Panc1 (cell line): ENCODE results near the gene CXCL17. TPM values are rescaled to one million over a fixed set of nuclear protein-coding genes. Genes with fewer than 3 reads are reported as not detected.

ENCODE experiments used
- ATAC-seq: fragments of 200-7000 bp; cut with Tn5 transposase; 2 replicates; pipeline ENCODE4 v1.9.1; 2020; ENCODE audit warnings: mild to moderate bottlenecking, moderate library complexity
- BruUV-seq: library from RNA; stranded (reverse); fragments of 400-500 nt; replicated peaks from 2 replicates; lab custom pipeline; 2021; lab: Mats Ljungman, UMichigan
- CTCF ChIA-PET: fragments of 300-600 bp; sonication (Branson Sonifier 250); formaldehyde crosslinking; loops from one replicate; lab custom pipeline; 2022; ENCODE audit warnings: antibody characterized with exemption; lab: Charles Lee
- POLR2A ChIA-PET: fragments of 300-600 bp; sonication (Branson Sonifier 250); formaldehyde crosslinking; loops from one replicate; lab custom pipeline; 2022; ENCODE audit warnings: antibody characterized with exemption; lab: Charles Lee
- DNase-seq: peaks from one replicate; pipeline ENCODE4 v3.0.0-alpha.2; 2010; ENCODE audit warnings: low read depth, low spot score
- H3K27ac ChIP-seq: 2 replicates; pipeline ENCODE4 v1.5.1; 2011; ENCODE audit warnings: mild to moderate bottlenecking, low read length, inconsistent platforms
- H3K27me3 ChIP-seq: fragments of 200-500 bp; sonication (Bioruptor generic); 2 replicates; pipeline ENCODE4 v1.6.0; 2014; ENCODE audit warnings: low read length, inconsistent platforms; ENCODE audit not compliant: control insufficient read depth, insufficient read depth
- H3K36me3 ChIP-seq: fragments of 200-500 bp; sonication (Bioruptor generic); 2 replicates; pipeline ENCODE4 v1.5.1; 2014; ENCODE audit warnings: inconsistent platforms, mild to moderate bottlenecking, low read length, moderate library complexity; ENCODE audit not compliant: control insufficient read depth, insufficient read depth
- H3K4me1 ChIP-seq: 2 replicates; pipeline ENCODE4 v1.5.1; 2011; ENCODE audit warnings: inconsistent platforms, mild to moderate bottlenecking, low read length, moderate library complexity; ENCODE audit not compliant: control insufficient read depth, insufficient read depth
- H3K4me3 ChIP-seq, 2 experiments: 2 replicates each; pipeline ENCODE4 v1.5.1; 2011 to 2012; ENCODE audit warnings: low read depth in 2 of 2, low read length in 2 of 2, mild to moderate bottlenecking in 2 of 2, inconsistent platforms in 1 of 2, moderate library complexity in 1 of 2
- H3K9me3 ChIP-seq: fragments of 200-500 bp; sonication (Bioruptor generic); 2 replicates; pipeline ENCODE4 v1.5.1; 2014; ENCODE audit warnings: low read depth, mild to moderate bottlenecking, inconsistent platforms, low read length, moderate library complexity; ENCODE audit not compliant: control insufficient read depth, insufficient read depth
- CTCF ChIP-seq: fragments of 450-650 bp; IDR thresholded peaks from 2 replicates; pipeline ENCODE4 v1.5.1; 2017; ENCODE audit warnings: mild to moderate bottlenecking
- POLR2AphosphoS5 ChIP-seq: IDR thresholded peaks from 2 replicates; pipeline ENCODE4 v1.6.1; 2012; ENCODE audit warnings: mild to moderate bottlenecking, low read depth, low read length, moderate library complexity
- SIN3A ChIP-seq: IDR thresholded peaks from 2 replicates; pipeline ENCODE4 v1.6.1; 2012; ENCODE audit warnings: low read depth, mild to moderate bottlenecking, low read length, moderate library complexity, borderline replicate concordance; ENCODE audit not compliant: insufficient read depth
- TCF7L2 ChIP-seq: IDR thresholded peaks from 2 replicates; pipeline ENCODE4 v1.6.1; 2011; ENCODE audit warnings: mild to moderate bottlenecking, low read depth, low read length, inconsistent platforms
- in situ Hi-C: cut with HindIII; loops from 2 replicates; pipeline ENCODE4 v1.10.0; 2016; ENCODE audit warnings: low sequenced_read_pairs, low pct_unique_long_range_greater_than_20kb
- intact Hi-C: fragments of 100-400 bp; cut with micrococcal nuclease; formaldehyde crosslinking; loops from one replicate; pipeline ENCODE4 v1.10.0; 2022; ENCODE audit not compliant: unreplicated experiment
- total RNA-seq: library from RNA; stranded (reverse); gene quantifications from one replicate; pipeline ENCODE4 v1.2.1, GENCODE V29; 2021; ENCODE audit not compliant: unreplicated experiment
- TF ChIP-seq, protein P1 (sequence below), 2 experiments: IDR thresholded peaks; 2 replicates each; pipeline ENCODE4 v1.6.1; 2011 to 2012; ENCODE audit warnings: low read depth in 2 of 2, control low read depth in 1 of 2, low read length in 1 of 2, mild to moderate bottlenecking in 1 of 2, moderate library complexity in 1 of 2; ENCODE audit not compliant: insufficient read depth in 1 of 2

CXCL17 gene
- total RNA-seq, 1 experiment from 2014 or later: not detected

DNA sequence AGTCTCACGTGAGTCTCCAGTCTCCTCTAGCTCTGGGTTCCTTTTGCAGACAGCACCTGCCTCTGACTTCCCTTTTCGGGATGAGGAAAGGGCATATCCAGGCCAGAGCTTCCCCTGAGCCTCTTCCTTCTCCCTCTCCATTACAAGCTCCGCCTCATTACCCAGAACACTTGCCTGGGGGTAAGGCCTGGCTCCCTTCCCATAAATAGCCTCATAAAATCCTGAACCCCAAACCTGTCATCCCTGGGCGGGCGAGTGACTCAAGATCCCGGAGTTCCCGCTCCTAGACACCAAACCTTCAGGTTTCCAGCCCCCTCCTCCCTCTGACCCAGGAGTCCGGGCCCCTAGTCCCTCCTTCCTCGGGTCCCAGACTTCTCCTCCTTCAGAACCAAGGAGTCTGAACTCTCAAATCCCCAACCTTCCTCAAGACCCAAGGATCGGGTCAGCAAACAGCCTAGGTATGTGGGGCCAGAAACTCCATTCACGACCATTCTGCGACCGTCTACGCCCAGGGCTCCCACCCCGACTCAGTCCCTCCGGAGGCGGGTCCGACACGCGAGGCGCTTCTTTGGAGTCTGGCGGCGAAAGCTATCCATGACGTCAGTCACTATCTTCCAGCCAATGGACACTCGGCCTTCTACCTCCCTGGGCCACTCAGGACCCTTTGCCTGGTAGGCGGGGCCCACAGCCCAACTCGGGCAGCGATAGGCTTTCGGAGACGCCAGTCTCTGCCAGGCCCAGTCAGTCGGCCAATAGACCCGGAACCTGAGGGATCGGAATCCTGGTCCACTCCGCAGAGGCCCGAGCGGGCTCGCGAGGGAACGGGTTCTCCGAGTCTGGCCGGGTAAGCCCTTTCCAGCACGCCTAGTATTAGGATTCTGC lies 46.1 kb downstream of the CXCL17 start:
- no peaks in the 10 kb centered on the region for H3K36me3 ChIP-seq
- no peaks in the 10 kb centered on the region for H3K27me3 ChIP-seq
- DNase-seq (peak; percentile 92), ATAC-seq (peak; percentile 97)
- H3K9me3 ChIP-seq: no peaks in the 10 kb centered on the region
- intact Hi-C loops: no loop called here
- in situ Hi-C loops: no loop called here
- H3K4me3 ChIP-seq: peak overlapping the region; percentile 62 to 80
- peaks cover 9% of the 10 kb centered on the region for H3K4me1 ChIP-seq
- peak overlapping the region; percentile 86 for H3K27ac ChIP-seq
- ChIA-PET POLR2A (interaction anchor here (0.5 kb wide), 1 partner anchor 79 kb away, joined by 8 read pairs; no protein-coding TSS in a partner anchor), CTCF (interaction anchor here (0.6 kb wide), 1 partner anchor 9 kb away, joined by 9 read pairs; no protein-coding TSS in a partner anchor)
- BruUV-seq: TSS peak; percentile 98
- TF ChIP-seq POLR2AphosphoS5: peak; percentile 36; the same call in 1 of the 2 replicates
- no peak for TF ChIP-seq CTCF
- no peak for TF ChIP-seq SIN3A
- TF ChIP-seq TCF7L2: peak; percentile 77
- TF ChIP-seq, protein P1, sequence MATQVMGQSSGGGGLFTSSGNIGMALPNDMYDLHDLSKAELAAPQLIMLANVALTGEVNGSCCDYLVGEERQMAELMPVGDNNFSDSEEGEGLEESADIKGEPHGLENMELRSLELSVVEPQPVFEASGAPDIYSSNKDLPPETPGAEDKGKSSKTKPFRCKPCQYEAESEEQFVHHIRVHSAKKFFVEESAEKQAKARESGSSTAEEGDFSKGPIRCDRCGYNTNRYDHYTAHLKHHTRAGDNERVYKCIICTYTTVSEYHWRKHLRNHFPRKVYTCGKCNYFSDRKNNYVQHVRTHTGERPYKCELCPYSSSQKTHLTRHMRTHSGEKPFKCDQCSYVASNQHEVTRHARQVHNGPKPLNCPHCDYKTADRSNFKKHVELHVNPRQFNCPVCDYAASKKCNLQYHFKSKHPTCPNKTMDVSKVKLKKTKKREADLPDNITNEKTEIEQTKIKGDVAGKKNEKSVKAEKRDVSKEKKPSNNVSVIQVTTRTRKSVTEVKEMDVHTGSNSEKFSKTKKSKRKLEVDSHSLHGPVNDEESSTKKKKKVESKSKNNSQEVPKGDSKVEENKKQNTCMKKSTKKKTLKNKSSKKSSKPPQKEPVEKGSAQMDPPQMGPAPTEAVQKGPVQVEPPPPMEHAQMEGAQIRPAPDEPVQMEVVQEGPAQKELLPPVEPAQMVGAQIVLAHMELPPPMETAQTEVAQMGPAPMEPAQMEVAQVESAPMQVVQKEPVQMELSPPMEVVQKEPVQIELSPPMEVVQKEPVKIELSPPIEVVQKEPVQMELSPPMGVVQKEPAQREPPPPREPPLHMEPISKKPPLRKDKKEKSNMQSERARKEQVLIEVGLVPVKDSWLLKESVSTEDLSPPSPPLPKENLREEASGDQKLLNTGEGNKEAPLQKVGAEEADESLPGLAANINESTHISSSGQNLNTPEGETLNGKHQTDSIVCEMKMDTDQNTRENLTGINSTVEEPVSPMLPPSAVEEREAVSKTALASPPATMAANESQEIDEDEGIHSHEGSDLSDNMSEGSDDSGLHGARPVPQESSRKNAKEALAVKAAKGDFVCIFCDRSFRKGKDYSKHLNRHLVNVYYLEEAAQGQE (IDR thresholded peaks at IDR 0.05; ENCODE audit: insufficient read depth in 1 of 2, low read depth in 2 of 2, low read length in 1 of 2): no peak

GRCh38 chr19:42394751-42395150 lies 48.0 kb downstream of the CXCL17 start:
- DNase-seq (no peak), ATAC-seq (no peak)
- BruUV-seq: no TSS peak
- no peaks in the 10 kb centered on the region for H3K9me3 ChIP-seq
- H3K36me3 ChIP-seq: no peaks in the 10 kb centered on the region
- no peak overlapping the region for H3K4me3 ChIP-seq
- H3K27me3 ChIP-seq: no peaks in the 10 kb centered on the region
- intact Hi-C loops: no loop called here
- H3K27ac ChIP-seq: no peak overlapping the region
- TF ChIP-seq, protein P1 (IDR thresholded peaks at IDR 0.05; ENCODE audit: insufficient read depth in 1 of 2, low read depth in 2 of 2, low read length in 1 of 2): no peak
- TF ChIP-seq TCF7L2 (no peak), POLR2AphosphoS5 (no peak), SIN3A (no peak), CTCF (no peak)
- CTCF ChIA-PET: no interaction called here
- peaks cover 6% of the 10 kb centered on the region for H3K4me1 ChIP-seq
- POLR2A ChIA-PET: no interaction called here
- in situ Hi-C loops: no loop called here
